ENCODE measurements around the gene CNOT6L. TPM values are rescaled to one million over a fixed set of nuclear protein-coding genes. Genes with fewer than 3 reads are reported as not detected.
"Not testable (repeated sequence)": the region's sequence is repeated elsewhere in the genome, so short reads cannot be mapped to it uniquely, and the experiment has no call there.

Gene CNOT6L
- 35.9 and 42.1 TPM in 2 replicates for total RNA-seq

DNA sequence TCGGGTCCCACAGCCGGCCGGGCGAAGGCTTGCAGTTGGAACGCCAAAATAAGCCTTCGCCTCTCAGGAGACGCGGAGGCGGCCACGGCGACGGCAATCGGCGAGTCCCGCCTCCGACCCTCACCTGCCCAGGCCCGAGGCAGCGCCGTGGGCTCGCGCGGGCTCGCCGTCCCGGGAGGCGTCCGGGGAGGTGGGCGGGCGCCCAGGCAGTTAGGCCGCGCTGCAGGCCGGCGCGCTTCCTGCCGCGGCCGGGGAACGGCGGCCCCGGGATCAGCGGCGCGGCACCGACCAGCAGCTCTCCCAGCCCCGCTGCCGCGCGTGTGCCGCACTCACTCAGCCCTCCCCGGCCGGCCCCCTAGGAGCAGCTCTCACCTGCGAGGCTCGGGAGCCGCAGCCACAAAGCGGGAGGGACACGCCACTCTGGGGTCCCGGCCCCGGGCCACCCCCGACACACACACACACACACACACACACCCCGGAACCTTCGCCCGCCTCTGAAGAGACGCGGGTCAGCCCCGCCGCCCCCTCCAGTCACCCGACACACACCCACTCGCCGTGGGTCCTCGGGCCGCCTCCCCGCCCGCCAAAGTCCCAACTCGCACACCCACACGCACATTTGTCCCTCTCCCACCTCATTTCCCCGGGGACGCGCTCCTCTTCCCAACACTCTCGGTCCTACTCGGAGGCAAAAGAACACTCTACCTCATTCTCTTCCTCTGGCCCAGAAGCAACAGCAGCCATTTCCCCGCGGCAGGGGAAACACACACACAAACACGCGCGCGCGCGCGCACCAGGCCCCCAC is at the start of gene CNOT6L:
Gene CNOT6L (minus strand): TSS at position 767 of the 802 bp plus-strand sequence. CDS start 60 bp downstream, at position 707.
- DNase-seq (ENCODE audit: low read depth, low spot score): no peak

DNA sequence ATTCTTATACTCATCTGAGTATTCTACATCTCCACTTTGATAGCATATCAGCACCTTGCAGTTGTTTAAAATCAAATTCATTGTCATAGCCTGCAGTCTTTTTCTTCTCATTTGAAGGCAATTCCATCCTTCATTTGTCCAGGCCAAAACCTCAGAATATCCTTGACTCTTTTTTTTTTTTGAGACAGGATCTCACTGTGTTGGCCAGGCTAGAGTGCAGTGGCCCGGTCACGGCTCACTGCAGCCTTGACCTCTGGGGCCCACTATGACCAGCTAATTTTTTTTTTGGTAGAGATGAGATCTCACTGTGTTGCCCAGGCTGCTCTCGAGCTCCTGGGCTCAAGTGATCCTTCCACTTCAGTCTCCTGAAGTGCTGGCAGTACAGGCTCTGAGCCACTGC is 46.1 kb upstream of the CNOT6L start:
- DNase-seq (ENCODE audit: low read depth, low spot score): no peak

DNA sequence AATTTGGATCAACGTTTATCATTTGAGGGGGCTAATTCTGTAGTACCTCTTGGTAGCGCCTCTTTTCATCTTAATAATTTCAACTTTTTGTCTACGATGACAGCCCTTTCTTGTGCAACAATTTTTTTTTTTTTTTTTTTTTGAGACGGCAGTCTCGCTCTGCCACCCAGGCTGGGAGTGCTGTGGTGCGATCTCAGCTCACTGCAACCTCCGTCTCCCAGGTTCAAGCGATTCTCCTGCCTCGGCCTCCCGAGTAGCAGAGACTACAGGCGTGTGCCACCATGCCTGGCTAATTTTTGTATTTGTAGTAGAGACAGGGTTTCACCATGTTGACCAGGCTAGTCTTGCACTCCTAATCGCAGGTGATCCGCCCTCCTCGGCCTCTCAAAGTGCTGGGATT is 44.2 kb upstream of the CNOT6L start:
- DNase-seq (ENCODE audit: low read depth, low spot score): not testable (repeated sequence)

DNA sequence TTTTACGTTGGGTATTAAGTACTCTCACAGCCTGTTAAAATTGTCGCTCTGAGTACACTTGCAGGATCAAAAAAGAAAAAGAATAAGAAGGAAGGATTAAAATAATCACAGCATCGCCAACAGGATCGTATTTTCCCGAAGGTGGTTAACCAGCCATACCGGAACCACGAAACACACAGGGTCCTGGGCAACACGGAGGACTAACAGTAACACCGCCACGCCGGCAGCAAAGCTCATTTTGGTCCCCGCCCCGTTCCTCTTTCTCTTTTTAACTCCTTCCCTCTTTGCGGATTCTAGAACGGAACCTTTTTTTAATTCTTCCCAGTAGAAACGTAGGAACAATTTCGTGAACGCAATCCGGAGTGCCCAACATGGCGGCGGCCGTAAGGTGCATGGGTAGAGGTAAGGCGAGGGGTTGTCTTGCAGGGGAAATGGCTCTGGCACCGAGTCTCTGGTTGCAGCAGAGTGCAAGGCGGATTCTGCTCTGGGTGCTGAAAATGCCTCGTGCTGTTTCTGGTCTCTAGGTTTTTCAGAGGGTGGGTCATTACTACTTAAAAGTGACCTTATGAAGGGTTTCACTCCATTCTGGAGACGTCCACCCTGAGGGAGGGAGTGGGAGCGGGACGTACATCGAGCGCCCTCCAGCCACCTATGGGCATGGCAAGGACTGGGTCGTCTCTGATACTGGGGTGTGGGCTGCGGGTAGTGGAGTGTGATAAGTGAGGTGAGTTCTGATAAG is 43.5 kb upstream of the CNOT6L start, which contains the start of gene MRPL1:
Gene MRPL1 (plus strand): TSS at position 353 of the 739 bp plus-strand sequence. CDS start 19 bp downstream, at position 372.
- peak; percentile 83 for DNase-seq (ENCODE audit: low read depth, low spot score)

DNA sequence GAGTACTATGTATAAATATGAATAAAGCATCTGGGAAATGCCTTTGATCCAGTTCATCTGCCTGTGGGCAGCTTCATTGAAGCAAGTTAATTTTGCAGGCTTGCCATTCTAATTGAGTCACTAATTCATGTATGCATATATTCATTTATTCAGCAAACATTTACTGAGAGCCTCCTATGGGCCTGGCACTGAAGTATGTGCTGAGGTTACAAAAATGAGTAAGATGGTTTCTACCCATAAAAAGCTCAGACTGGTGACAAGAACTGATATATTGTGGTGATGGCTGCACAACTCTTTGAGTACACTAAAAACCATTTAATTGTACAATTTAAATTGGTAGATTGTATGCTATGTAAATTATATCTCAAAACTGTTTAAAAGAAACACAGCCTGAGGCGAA is 42.3 kb upstream of the CNOT6L start:
- no peak for DNase-seq (ENCODE audit: low read depth, low spot score)

DNA sequence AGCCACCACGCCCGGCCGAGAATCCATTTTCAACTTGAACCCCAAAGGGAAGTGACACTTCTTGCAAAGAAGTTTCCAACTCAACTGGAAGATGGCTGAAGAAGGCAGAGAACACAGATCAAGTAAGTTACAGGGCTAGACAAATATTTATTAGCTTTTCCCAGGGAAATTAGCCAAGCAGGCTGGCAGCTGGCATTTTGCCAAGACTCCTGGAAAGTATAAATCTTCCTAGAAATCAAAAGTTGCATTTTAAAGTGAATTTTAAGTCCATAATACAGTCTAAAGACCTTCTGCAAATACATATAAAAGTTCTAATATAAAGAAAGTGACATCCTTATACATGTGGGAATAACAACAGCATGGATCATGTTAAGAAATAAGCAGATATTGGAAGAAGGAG is 40.1 kb upstream of the CNOT6L start:
- no peak for DNase-seq (ENCODE audit: low read depth, low spot score)

DNA sequence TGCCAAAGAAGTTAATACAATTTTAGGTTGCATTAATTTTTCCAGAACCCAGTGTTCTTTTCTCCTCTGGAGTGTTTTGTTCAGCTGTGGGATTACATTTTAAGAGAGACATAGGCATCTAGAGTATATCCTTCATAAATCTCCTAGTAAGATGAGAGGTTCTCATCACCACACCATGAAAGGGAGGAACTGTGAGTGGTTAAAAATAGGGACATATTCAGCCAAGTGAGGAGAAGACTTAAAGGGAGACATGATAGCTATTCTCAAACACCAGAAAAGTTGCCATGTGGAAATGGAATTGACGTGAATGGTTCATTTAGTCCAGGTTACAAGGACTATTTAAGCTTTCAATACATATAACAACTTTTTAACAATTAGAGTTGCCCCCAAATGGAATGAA is 37.0 kb upstream of the CNOT6L start:
- DNase-seq (ENCODE audit: low read depth, low spot score): no peak

DNA sequence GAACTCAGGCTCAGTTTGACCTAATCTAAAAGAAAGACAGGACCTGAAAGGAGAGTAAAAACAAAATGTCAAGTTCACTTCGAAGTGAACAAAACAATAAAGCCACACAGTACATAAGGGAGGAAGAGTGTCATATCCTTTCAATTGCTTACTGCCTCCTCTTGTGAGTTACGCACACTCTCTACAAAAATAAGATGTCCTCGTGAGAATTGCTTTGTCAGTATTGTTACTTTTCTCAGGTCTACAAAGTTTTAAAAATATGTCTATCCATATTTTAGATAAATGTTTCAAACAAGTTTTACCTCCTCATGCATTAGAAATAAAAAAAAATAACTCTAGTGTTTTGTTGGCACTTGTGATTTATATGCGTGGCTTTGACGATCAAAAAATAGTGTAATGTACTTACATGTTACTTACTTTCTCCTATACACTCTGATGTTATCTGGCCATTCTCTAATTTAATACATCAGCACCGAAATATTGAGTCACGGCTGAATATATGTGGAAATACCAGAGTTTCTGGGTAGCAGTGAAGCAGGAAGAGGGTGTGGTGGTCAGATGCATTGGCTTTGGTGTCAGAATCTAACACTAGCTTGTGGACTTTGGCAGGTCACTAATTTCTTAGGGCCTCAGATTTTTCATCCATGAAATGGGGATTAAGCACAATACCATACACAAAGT is 35.4 kb upstream of the CNOT6L start:
- peak; percentile 72 for DNase-seq (ENCODE audit: low read depth, low spot score)

DNA sequence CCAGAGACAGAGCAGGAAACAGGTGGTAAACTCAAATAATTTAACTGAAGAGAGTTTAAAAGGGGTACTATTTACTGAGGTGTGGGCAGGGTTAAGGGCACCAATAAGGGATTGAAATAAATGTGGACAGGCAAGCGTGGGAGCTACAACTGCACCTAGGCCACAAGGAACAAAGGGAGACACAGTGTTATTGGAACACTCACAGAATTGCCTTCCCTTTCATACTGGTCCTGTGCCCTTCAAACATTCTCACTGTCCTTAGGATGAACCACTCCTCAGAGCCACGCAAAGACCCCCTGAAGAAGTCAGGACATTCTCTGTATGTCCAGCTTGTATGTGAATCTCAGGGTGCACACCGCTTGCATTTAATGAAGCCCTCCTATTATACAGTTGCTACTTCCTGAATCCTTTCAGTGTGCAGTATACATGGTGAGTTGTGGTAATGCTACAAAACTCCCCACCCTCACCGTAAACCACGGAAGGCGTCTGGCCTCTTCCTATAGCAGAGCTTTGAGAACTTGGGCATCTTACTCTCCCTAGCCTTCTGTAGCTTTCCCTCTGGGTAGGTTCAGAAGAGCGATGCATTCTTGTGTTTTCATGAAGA is 33.8 kb upstream of the CNOT6L start:
- DNase-seq (ENCODE audit: low read depth, low spot score): no peak

DNA sequence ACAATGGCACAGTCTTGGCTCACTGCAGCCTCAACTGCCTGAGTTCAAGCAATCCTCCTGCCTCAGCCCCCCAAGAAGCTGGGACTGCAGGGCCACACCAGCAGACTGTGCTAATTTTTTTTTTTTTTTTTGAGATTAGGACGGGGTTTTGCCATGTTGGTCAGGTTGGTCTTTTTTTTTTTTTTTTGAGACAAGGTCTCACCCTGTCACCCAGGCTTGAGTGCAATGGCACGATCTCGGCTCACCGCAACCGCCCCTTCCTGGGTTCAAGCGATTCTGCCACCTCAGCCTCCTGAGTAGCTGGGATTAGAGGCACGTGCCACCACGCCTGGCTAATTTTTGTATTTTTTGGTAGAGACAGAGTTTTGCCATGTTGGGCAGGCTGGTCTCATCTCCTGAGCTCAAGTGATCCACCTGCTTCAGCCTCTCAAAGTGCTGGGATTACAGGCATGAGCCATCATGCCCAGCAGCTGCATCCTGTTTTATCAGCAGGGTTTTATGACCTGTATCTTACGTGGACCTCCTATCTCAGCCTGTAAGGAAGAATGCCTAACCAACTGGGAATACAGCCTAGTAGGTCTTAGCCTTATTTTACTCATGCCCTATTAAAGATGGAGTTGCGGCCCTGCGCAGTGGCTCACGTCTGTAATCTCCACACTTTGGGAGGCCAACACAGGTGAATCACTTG is 30.3 kb upstream of the CNOT6L start:
- no peak for DNase-seq (ENCODE audit: low read depth, low spot score)

DNA sequence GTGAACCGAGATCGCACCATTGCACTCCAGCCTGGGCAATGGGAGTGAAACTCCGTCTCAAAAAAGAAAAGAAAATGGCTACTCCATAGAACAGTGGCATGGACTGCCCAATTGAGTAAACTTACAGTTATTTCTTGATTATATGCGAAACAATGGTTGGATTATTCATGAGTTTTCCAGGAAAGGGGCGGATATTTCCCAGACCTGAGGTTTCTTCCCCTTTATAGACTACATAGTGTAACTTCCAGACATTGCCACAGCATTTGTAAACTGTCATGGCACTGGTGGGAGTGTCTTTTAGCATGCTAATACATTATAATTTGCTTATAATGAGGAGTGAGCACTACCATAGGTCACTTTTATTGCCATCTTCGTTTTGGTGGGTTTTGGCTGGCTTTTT is 29.3 kb upstream of the CNOT6L start:
- no peak for DNase-seq (ENCODE audit: low read depth, low spot score)

DNA sequence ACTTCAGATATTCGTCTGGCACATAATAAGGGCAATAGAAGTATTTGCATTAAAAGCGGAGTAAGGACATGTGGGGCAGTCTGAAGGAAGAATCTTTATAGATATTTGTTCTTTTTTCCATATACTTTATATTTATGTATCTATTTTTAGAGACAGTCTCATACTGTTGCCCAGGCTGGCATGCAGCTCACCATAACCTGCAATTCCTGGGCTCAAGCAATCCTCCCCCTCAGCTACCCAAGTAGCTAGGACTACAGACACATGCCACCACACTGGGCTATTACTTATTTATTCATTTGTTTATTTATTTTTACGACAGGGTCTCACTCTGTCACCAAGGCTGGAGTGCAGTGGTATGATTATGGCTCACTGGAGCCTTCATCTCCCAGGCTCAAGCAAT is 26.8 kb upstream of the CNOT6L start:
- DNase-seq (ENCODE audit: low read depth, low spot score): no peak

DNA sequence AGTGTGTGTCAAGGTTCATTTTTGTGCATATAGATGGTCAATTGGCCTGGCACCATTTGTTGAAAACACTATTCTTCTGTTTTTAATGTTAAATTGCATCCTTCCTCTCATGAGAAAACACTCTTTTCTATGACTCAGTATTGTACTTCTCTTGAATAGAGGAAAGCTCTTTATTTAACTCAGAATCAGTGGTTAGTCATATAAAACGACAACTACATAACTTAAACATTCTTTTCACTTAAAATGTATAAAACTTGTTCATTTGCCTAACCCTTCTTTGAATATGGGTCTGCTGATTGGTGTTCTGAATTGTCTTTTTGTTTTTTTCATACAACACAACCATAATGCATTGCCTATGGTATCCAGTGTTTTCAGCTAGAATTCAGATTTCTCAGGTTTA is 26.2 kb upstream of the CNOT6L start:
- DNase-seq (ENCODE audit: low read depth, low spot score): no peak

DNA sequence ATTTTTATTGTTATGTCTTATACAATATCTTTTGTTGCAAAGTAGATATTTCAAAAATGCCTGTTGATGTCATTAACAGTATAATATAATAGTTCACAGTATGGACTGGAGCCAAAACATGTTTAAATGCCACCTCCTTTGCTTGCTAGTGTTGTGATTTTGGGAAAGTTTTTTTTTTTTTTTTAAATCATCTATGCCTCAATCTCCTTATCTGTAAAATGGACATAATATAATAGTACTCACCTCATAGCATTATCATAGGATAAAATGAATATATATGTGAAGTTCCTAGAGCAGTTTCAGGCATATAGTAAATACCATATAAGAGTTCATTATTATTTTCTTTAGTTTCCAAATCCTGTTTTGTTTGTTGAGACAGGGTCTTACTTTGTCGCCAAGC is 25.2 kb upstream of the CNOT6L start:
- no peak for DNase-seq (ENCODE audit: low read depth, low spot score)

DNA sequence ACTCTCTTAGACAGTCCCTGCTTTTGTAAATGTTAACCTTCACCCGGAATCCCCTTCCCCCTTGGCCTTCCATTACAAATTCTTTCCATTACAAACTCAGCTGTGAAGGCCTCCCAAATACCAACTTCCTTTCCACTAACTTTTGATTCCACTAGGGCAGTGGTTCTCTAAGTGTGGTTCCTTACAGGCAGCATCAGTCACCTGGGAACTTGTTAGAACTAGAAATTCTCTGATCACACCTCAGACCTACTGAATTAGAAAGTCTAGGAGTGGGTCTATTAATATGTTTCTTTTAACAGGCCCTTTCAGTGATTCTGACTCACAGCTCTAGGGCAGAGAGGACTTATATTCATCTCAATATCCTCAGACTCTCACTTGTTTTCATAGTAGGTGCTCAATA is 24.5 kb upstream of the CNOT6L start:
- no peak for DNase-seq (ENCODE audit: low read depth, low spot score)

DNA sequence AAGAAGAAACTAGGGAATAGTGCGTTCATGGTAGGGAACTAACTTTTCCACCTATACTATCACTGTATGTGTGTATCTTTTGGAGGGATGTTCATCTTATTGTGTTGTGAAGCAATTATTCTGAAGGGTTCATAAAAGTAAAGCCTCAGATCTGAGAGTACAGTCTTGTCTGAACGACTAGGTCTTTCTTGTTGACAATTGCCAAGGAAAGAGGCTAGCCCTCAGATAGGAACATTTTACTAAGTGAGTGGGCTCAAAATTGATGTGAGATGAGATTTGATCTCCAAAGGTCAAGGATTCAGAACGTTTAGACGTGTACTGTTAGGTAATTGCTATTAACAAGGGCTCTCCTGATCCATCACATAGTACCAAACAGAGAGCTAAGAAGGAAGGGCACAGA is 15.2 kb upstream of the CNOT6L start:
- no peak for DNase-seq (ENCODE audit: low read depth, low spot score)

DNA sequence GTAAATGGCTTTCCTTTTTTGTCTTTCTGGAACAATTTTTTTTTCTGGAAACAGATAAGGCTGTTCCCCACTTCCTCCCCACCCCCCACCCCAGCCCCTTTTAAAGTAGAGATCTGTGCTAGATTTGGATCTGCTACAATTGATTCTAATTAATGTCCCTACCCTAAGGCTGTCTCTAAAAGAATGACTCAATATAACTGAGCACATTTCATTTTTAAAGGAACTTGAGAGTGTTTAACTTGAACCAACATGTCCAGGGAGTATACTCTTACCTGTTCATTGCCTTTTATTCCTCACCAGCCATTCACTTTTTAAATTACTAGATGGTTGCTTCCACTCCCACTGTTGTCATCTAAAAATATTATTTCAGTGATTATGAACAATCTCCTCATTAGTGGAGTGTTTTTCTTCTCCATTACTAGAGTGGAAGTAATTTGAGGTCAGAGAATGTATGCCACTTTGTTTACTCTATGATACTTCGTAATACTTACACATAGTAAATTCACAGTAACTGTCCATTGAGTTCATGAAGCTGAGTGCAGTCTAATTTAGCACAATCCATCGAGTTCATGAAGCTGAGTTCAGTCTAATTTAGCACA is 14.1 kb upstream of the CNOT6L start:
- DNase-seq (ENCODE audit: low read depth, low spot score): no peak

DNA sequence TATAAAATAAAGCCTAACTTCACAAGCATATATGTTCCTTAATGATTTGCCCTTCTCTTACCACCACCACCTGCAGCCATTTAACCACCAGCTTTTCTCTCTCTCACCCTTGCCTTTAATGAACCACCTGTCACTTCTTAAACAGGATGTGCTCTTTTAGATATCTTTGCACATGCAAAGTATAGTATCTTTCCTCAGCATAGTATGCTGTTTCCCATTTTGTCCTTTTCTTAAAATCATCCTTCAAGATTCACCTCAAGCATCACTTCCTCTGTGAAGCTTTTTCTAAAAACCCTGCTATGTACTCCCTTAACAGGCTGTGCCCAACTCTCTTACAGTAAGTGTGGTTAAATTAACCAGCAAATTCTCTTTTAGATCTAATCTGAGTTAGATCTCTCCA is 8.2 kb upstream of the CNOT6L start:
- DNase-seq (ENCODE audit: low read depth, low spot score): no peak

DNA sequence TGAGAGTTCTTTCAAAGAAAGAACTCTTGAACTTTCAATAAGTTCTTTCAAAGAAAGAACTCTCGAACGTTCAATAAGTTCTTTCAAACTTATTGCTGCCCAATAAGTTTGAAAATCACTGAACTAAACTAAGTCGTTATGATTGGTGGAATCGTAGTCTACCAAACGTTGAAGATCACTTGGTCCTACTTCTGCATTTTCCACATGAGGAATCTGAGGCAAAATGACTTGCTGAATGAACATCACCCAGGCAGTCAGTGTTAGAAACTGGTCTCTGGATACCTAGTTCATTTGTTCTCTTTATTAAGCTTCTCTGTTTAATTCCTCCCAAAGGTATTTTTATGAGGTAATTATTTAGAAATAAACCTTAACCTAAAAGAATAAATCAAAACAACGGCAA is 7.1 kb upstream of the CNOT6L start:
- no peak for DNase-seq (ENCODE audit: low read depth, low spot score)

DNA sequence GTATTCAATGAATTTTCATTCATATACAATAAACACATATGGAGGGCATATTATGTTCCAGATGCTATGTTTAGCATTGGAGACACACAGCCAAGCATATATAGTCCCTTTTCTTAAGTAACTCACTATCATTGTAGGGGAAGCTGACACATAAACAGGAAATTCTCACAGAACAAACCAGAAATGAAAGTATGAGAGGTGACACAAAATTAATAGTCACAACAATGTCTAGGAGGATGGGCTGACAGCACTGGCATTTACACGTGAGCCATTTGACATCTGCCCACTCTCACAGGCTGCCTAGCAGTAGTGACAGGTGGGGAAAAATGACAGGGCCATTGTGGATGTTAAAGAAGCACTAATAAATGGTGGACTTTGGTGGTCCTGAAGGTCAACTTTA is 2.6 kb upstream of the CNOT6L start:
- DNase-seq (ENCODE audit: low read depth, low spot score): no peak

Measured in pulmonary artery endothelial cell (primary cell).